Uterus (tissue), 2 donors: ENCODE data around the gene BRAT1.

Experiments
- POLR2A ChIP-seq, 2 donors: fragments of 450-650 bp; IDR thresholded peaks; one replicate each; pipeline ENCODE4 v1.6.1; 2016; ENCODE audit warnings: antibody characterized with exemption in 2 of 2, mild to moderate bottlenecking in 1 of 2, moderate library complexity in 1 of 2
- TF ChIP-seq, protein P1 (sequence below), 4 experiments: fragments of 200-600 bp in 2 of 4; fragments of 450-650 bp in 2 of 4; sonication (generic) in 2 of 4; IDR thresholded peaks; one replicate each; pipeline ENCODE4 v1.5.1; 2016 to 2019; ENCODE audit warnings: antibody characterized with exemption in 4 of 4, mild to moderate bottlenecking in 2 of 4, moderate library complexity in 1 of 4

DNA sequence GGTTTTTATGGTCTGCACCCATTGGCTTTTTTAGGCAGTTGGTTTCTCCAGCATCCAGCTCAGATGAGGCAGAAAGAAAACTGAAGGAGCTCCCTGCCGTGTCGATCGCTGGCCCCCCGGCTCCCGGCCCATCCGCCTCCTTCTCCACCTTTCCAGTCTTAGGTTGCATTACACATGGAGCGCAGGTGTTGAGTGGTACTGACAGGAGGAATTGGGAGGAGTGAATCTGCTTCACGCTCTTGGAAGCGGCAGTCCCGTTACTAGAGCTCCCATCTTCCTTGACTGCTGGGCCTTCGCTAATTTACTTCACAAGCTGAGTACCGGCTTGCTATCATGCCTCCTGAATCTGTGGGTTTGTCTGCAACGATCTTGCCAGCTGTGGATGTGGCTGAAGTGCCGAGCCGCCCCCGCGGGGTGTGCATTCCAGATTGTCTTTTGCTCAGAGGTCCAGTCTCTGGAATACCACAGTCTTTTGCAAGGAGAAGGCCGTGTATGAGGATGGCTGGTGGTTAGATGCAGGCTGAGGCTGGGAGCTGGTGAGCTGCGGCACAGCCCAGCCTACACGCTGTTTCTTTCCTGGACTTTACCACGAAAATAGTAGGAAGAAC is 20.5 kb upstream of the BRAT1 start:
- TF ChIP-seq, protein P1, sequence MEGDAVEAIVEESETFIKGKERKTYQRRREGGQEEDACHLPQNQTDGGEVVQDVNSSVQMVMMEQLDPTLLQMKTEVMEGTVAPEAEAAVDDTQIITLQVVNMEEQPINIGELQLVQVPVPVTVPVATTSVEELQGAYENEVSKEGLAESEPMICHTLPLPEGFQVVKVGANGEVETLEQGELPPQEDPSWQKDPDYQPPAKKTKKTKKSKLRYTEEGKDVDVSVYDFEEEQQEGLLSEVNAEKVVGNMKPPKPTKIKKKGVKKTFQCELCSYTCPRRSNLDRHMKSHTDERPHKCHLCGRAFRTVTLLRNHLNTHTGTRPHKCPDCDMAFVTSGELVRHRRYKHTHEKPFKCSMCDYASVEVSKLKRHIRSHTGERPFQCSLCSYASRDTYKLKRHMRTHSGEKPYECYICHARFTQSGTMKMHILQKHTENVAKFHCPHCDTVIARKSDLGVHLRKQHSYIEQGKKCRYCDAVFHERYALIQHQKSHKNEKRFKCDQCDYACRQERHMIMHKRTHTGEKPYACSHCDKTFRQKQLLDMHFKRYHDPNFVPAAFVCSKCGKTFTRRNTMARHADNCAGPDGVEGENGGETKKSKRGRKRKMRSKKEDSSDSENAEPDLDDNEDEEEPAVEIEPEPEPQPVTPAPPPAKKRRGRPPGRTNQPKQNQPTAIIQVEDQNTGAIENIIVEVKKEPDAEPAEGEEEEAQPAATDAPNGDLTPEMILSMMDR (IDR thresholded peaks at IDR 0.05), result no peak
- TF ChIP-seq POLR2A (IDR thresholded peaks at IDR 0.05), result no peak
